ENCODE results near the gene CTNNA3. TPM values are rescaled to one million over a fixed set of nuclear protein-coding genes. Genes with fewer than 3 reads are reported as not detected.

The CTNNA3 gene
- total and polyA plus RNA-seq, 4 donors, result 0.16 to 2.4 (median 1.4) TPM

GRCh38 chr10:66783316-66783715 lies 912.7 kb downstream of the CTNNA3 start:
- no peak overlapping the region for H3K27ac ChIP-seq (ENCODE audit: low read depth in 1 of 2, low read length in 2 of 2)
- no peaks in the 10 kb centered on the region for H3K9me3 ChIP-seq (ENCODE audit: control insufficient read depth in 4 of 4, low read length in 3 of 4)
- no peak for DNase-seq (ENCODE audit: low spot score)
- WGBS, result 95% methylated on average over 5 of the region's 5 CpGs
- no peak for TF ChIP-seq RAD21 (IDR thresholded peaks at IDR 0.05)
- TF ChIP-seq HNF4A (conservative IDR thresholded peaks at IDR 0.05), result no peak
- TF ChIP-seq MAX (IDR thresholded peaks at IDR 0.05), result no peak
- TF ChIP-seq NR2F2 (IDR thresholded peaks at IDR 0.05), result no peak
- no peak for TF ChIP-seq FOXA2 (IDR thresholded peaks at IDR 0.05)
- TF ChIP-seq CTCF (IDR thresholded peaks at IDR 0.05; ENCODE audit: low read depth, low read length, missing input control), result no peak
- no peak for TF ChIP-seq ATF3 (IDR thresholded peaks at IDR 0.05)
- TF ChIP-seq EGR1 (IDR thresholded peaks at IDR 0.05; ENCODE audit: low read depth in 2 of 2), result no peak
- TF ChIP-seq GABPA (IDR thresholded peaks at IDR 0.05 in 1 of 2, conservative IDR thresholded peaks at IDR 0.05 in 1 of 2), result no peak
- no peak for TF ChIP-seq RXRA (IDR thresholded peaks at IDR 0.05)
- TF ChIP-seq JUND (IDR thresholded peaks at IDR 0.05), result no peak
- H3K9ac ChIP-seq (ENCODE audit: low read depth in 1 of 2, low read length in 2 of 2), result no peak overlapping the region
- H3K36me3 ChIP-seq (ENCODE audit: control insufficient read depth in 4 of 4, insufficient read depth in 3 of 4, low read depth in 1 of 4, low read length in 3 of 4), result no peaks in the 10 kb centered on the region
- no peaks in the 10 kb centered on the region for H3K27me3 ChIP-seq (ENCODE audit: control insufficient read depth in 4 of 4, insufficient read depth in 4 of 4, low read length in 3 of 4)
- no peaks in the 10 kb centered on the region for H3K4me1 ChIP-seq (ENCODE audit: control insufficient read depth in 4 of 4, insufficient read depth in 4 of 4, low read length in 3 of 4)
- no peak overlapping the region for H3K4me3 ChIP-seq (ENCODE audit: low read depth in 1 of 3, low read length in 3 of 3)

GRCh38 chr10:66782776-66783175 lies 913.2 kb downstream of the CTNNA3 start:
- H3K9ac ChIP-seq (ENCODE audit: low read depth in 1 of 2, low read length in 2 of 2), result no peak overlapping the region
- DNase-seq (ENCODE audit: low spot score), result no peak
- WGBS, result 88% methylated on average over 1 of the region's 1 CpG
- no peak for TF ChIP-seq ZBTB33 (IDR thresholded peaks at IDR 0.05)
- H3K27ac ChIP-seq (ENCODE audit: low read depth in 1 of 2, low read length in 2 of 2), result no peak overlapping the region
- no peaks in the 10 kb centered on the region for H3K27me3 ChIP-seq (ENCODE audit: control insufficient read depth in 4 of 4, insufficient read depth in 4 of 4, low read length in 3 of 4)
- H3K9me3 ChIP-seq (ENCODE audit: control insufficient read depth in 4 of 4, low read length in 3 of 4), result no peaks in the 10 kb centered on the region
- H3K4me1 ChIP-seq (ENCODE audit: control insufficient read depth in 4 of 4, insufficient read depth in 4 of 4, low read length in 3 of 4), result no peaks in the 10 kb centered on the region
- no peaks in the 10 kb centered on the region for H3K36me3 ChIP-seq (ENCODE audit: control insufficient read depth in 4 of 4, insufficient read depth in 3 of 4, low read depth in 1 of 4, low read length in 3 of 4)
- no peak overlapping the region for H3K4me3 ChIP-seq (ENCODE audit: low read depth in 1 of 3, low read length in 3 of 3)

GRCh38 chr10:66782144-66782543 lies 913.9 kb downstream of the CTNNA3 start:
- TF ChIP-seq MAX (IDR thresholded peaks at IDR 0.05) (no peak), JUND (IDR thresholded peaks at IDR 0.05) (no peak), YY1 (IDR thresholded peaks at IDR 0.05) (no peak)
- Histone ChIP-seq H3K27ac (ENCODE audit: low read depth in 1 of 2, low read length in 2 of 2) (no peak overlapping the region), H3K27me3 (ENCODE audit: control insufficient read depth in 4 of 4, insufficient read depth in 4 of 4, low read length in 3 of 4) (no peaks in the 10 kb centered on the region), H3K4me1 (ENCODE audit: control insufficient read depth in 4 of 4, insufficient read depth in 4 of 4, low read length in 3 of 4) (no peaks in the 10 kb centered on the region), H3K9me3 (ENCODE audit: control insufficient read depth in 4 of 4, low read length in 3 of 4) (no peaks in the 10 kb centered on the region), H3K9ac (ENCODE audit: low read depth in 1 of 2, low read length in 2 of 2) (no peak overlapping the region), H3K4me3 (ENCODE audit: low read depth in 1 of 3, low read length in 3 of 3) (no peak overlapping the region), H3K36me3 (ENCODE audit: control insufficient read depth in 4 of 4, insufficient read depth in 3 of 4, low read depth in 1 of 4, low read length in 3 of 4) (no peaks in the 10 kb centered on the region)
- DNase-seq (ENCODE audit: low spot score), result no peak
